Measurements from ENCODE around the gene SDK1. TPM values are rescaled to one million over a fixed set of nuclear protein-coding genes. Genes with fewer than 3 reads are reported as not detected.

Gene SDK1
- total and polyA plus RNA-seq, 2 of the 8 experiments (the other 6 are each of a cell fraction or from before 2014, with no cell fraction given), result 3.3 to 7.2 TPM

DNA sequence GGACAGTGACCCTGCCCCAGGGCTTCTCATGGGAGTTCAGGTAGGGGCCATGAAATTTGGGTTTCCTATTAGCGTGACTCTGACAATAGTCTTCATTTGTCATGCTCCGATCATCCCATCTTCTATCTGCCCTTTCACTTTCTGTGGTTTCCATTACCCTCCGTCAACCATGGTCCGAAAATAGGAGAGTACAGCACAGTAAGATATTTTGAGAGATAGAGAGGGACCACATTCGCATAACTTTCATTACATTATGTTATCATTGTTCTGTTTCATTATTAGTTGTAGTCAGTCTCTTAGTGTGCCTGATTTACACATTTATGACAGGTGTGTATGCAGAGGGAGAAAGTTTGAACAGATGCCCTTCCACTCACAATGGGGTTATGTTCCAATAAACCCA, 649.2 kb downstream of the SDK1 start:
- Histone ChIP-seq H3K4ac (replicated peaks; ENCODE audit: insufficient read length, low read depth, low read length) (no peak overlapping the region), H3K56ac (replicated peaks; ENCODE audit: insufficient read length, low read depth, low read length) (no peak overlapping the region), H4K5ac (ENCODE audit: insufficient read length, low read depth, low read length) (no peak overlapping the region), H2AFZ (ENCODE audit: low read length) (no peak overlapping the region), H3K9ac (replicated peaks in 1 of 4; ENCODE audit: extremely low read depth in 1 of 4, low read depth in 3 of 4, low read length in 3 of 4) (no peak overlapping the region), H2BK5ac (ENCODE audit: low read depth, low read length) (no peak overlapping the region), H4K91ac (replicated peaks; ENCODE audit: insufficient read length, low read length) (no peak overlapping the region), H3K4me2 (ENCODE audit: insufficient read depth in 1 of 2, low read depth in 2 of 2, low read length in 2 of 2) (no peak overlapping the region), H3K36me3 (ENCODE audit: control insufficient read depth in 2 of 4, insufficient read depth in 4 of 4, low read length in 3 of 4) (no peaks in the 10 kb centered on the region), H3K27ac (ENCODE audit: low read depth, low read length) (no peak overlapping the region), H3K27me3 (replicated peaks in 1 of 4; ENCODE audit: control insufficient read depth in 3 of 4, extremely low read depth in 1 of 4, insufficient read depth in 3 of 4, low read length in 3 of 4) (no peaks in the 10 kb centered on the region), H3K14ac (ENCODE audit: insufficient read length) (no peak overlapping the region), H2AK5ac (ENCODE audit: low read depth, low read length) (no peak overlapping the region), H4K8ac (ENCODE audit: extremely low read depth, insufficient read depth, low read length) (no peak overlapping the region), H2BK15ac (ENCODE audit: low read length) (no peak overlapping the region), H3K18ac (ENCODE audit: extremely low read depth, low read length) (no peak overlapping the region), H3K4me3 (ENCODE audit: extremely low read depth in 1 of 4, insufficient read depth in 2 of 4, low read depth in 3 of 4, low read length in 4 of 4) (no peak overlapping the region), H4K20me1 (replicated peaks in 1 of 2; ENCODE audit: control insufficient read depth in 1 of 2, insufficient read depth in 2 of 2, low read length in 2 of 2) (no peaks in the 10 kb centered on the region), H3K9me3 (ENCODE audit: insufficient read depth in 2 of 2, low read depth in 1 of 2, low read length in 1 of 2) (peaks cover 0 to 3% of the 10 kb centered on the region in 2 experiments; a peak in 1 of 4 replicates), H3K23ac (ENCODE audit: insufficient read length) (no peak overlapping the region), H3K23me2 (ENCODE audit: low read depth, low read length) (no peaks in the 10 kb centered on the region), H3K79me2 (ENCODE audit: control insufficient read depth in 1 of 2, insufficient read depth in 2 of 2, low read length in 2 of 2) (no peaks in the 10 kb centered on the region), H2BK120ac (replicated peaks; ENCODE audit: low read depth, low read length) (no peak overlapping the region), H2BK20ac (ENCODE audit: low read length) (no peak overlapping the region), H2BK12ac (ENCODE audit: low read depth, low read length) (no peak overlapping the region), H3K4me1 (replicated peaks in 1 of 4; ENCODE audit: control insufficient read depth in 3 of 4, insufficient read depth in 4 of 4, low read length in 3 of 4) (no peaks in the 10 kb centered on the region), H3K79me1 (ENCODE audit: low read depth, low read length) (no peaks in the 10 kb centered on the region)
- FAIRE-seq, result no peak
- TF ChIP-seq POLR2AphosphoS5 (IDR thresholded peaks at IDR 0.05; ENCODE audit: low read depth, low read length) (no peak), RXRA (IDR thresholded peaks at IDR 0.05; ENCODE audit: insufficient read depth, low read depth, low read length) (no peak), CTBP2 (IDR thresholded peaks at IDR 0.05; ENCODE audit: borderline replicate concordance, insufficient read depth, insufficient read length, low read length) (no peak), JUND (IDR thresholded peaks at IDR 0.05; ENCODE audit: low read length) (no peak), NANOG (IDR thresholded peaks at IDR 0.05; ENCODE audit: insufficient read depth, low read depth, low read length, poor library complexity, severe bottlenecking) (no peak), MAFK (IDR thresholded peaks at IDR 0.05; ENCODE audit: low read depth, low read length) (no peak), RAD21 (IDR thresholded peaks at IDR 0.05 in 1 of 2, conservative IDR thresholded peaks at IDR 0.05 in 1 of 2; ENCODE audit: low read depth in 2 of 2, low read length in 2 of 2) (no peak), SIX5 (IDR thresholded peaks at IDR 0.05; ENCODE audit: low read depth, low read length) (no peak), SAP30 (IDR thresholded peaks at IDR 0.05; ENCODE audit: insufficient read depth, insufficient replicate concordance, low read length) (no peak)
- ChIA-PET CTCF (ENCODE audit: partially characterized antibody) (no interaction called here), POLR2A (ENCODE audit: partially characterized antibody) (no interaction called here)
- DNase-seq (ENCODE audit: low read depth in 1 of 2, low spot score in 2 of 2), result no peak
- 94% methylated on average over 5 of the region's 5 CpGs; no CpG with 5 or more reads in 1 of the 2 experiments for WGBS, 2 experiments (ENCODE audit: extremely low coverage in 1 of 2, insufficient coverage in 1 of 2, insufficient read length in 1 of 2, insufficient replicate concordance in 2 of 2, low coverage in 1 of 2, low lambda C conversion rate in 2 of 2, missing lambda C conversion rate in 1 of 2)
